Keratinocyte (primary cell): ENCODE results near the gene TEX28. TPM values are rescaled to one million over a fixed set of nuclear protein-coding genes. Genes with fewer than 3 reads are reported as not detected.
A peak's percentile ranks its signal among the peaks of the same experiment; 100 is the strongest.
"Not testable (repeated sequence)": the region's sequence is repeated elsewhere in the genome, so short reads cannot be mapped to it uniquely, and the experiment has no call there.

Source experiments
- DNase-seq: peaks from one replicate; pipeline ENCODE4 v3.0.0-alpha.2; 2011; ENCODE audit warnings: low read depth, missing footprints, low spot score
- FAIRE-seq: peaks from 2 replicates; lab custom pipeline; 2011; peaks lifted over from hg19 to GRCh38; lab: Jason Lieb, UNC
- H2AFZ ChIP-seq: 2 replicates; pipeline ENCODE4 v1.6.0; 2012; ENCODE audit warnings: low read length, control low read depth, inconsistent platforms; ENCODE audit not compliant: control insufficient read depth
- H3K27ac ChIP-seq: 2 replicates; pipeline ENCODE4 v1.5.1; 2011; ENCODE audit warnings: low read length; ENCODE audit not compliant: control insufficient read depth, insufficient read depth
- H3K27me3 ChIP-seq: 3 replicates; pipeline ENCODE4 v1.6.0; 2011; ENCODE audit warnings: low read length; ENCODE audit not compliant: control insufficient read depth, insufficient read depth; ENCODE audit errors: extremely low read depth
- H3K36me3 ChIP-seq, 2 experiments: 2 replicates in 1 of 2; 3 replicates in 1 of 2; pipeline ENCODE4 v1.5.1; 2011; ENCODE audit warnings: low read length in 2 of 2, mild to moderate bottlenecking in 1 of 2; ENCODE audit not compliant: control insufficient read depth in 2 of 2, insufficient read depth in 2 of 2; ENCODE audit errors: extremely low read depth in 1 of 2
- H3K4me1 ChIP-seq: 3 replicates; pipeline ENCODE4 v1.5.1; 2011; ENCODE audit warnings: low read length; ENCODE audit not compliant: control insufficient read depth, insufficient read depth; ENCODE audit errors: extremely low read depth
- H3K4me2 ChIP-seq: 3 replicates; pipeline ENCODE4 v1.6.0; 2011; ENCODE audit warnings: low read depth, low read length; ENCODE audit not compliant: control insufficient read depth, insufficient read depth; ENCODE audit errors: extremely low read depth
- H3K4me3 ChIP-seq, 3 experiments: fragments of 200-600 bp in 1 of 3; sonication (generic) in 1 of 3; 2 replicates in 2 of 3; 3 replicates in 1 of 3; pipeline ENCODE4 v1.5.1; 2011 to 2016; ENCODE audit warnings: low read length in 3 of 3, mild to moderate bottlenecking in 3 of 3, control low read depth in 2 of 3, inconsistent platforms in 1 of 3, low read depth in 1 of 3, mixed read lengths in 1 of 3, mixed run types in 1 of 3, moderate library complexity in 1 of 3; ENCODE audit not compliant: control insufficient read depth in 2 of 3, insufficient read depth in 2 of 3; ENCODE audit errors: extremely low read depth in 1 of 3
- H3K79me2 ChIP-seq: 2 replicates; pipeline ENCODE4 v1.6.0; 2012; ENCODE audit warnings: low read length; ENCODE audit not compliant: control insufficient read depth, insufficient read depth
- H3K9ac ChIP-seq: 3 replicates; pipeline ENCODE4 v1.6.0; 2011; ENCODE audit warnings: low read length; ENCODE audit not compliant: control insufficient read depth, insufficient read depth; ENCODE audit errors: extremely low read depth
- H3K9me1 ChIP-seq: 3 replicates; pipeline ENCODE4 v1.6.0; 2011; ENCODE audit warnings: low read length; ENCODE audit not compliant: control insufficient read depth, insufficient read depth; ENCODE audit errors: extremely low read depth
- H3K9me3 ChIP-seq: 2 replicates; pipeline ENCODE4 v1.5.1; 2012; ENCODE audit warnings: low read depth, low read length; ENCODE audit not compliant: control insufficient read depth
- H4K20me1 ChIP-seq: 3 replicates; pipeline ENCODE4 v1.6.0; 2011; ENCODE audit warnings: low read length; ENCODE audit not compliant: control insufficient read depth, insufficient read depth; ENCODE audit errors: extremely low read depth
- CTCF ChIP-seq, 3 experiments: IDR thresholded peaks in 1 of 3; conservative IDR thresholded peaks in 1 of 3; optimal IDR thresholded peaks in 1 of 3; 2 replicates in 2 of 3; 3 replicates in 1 of 3; pipeline versions ENCODE3 to v1.5.1; 2011; ENCODE audit warnings: low read length in 3 of 3, mild to moderate bottlenecking in 3 of 3, moderate library complexity in 2 of 3, control low read depth in 1 of 3, inconsistent platforms in 1 of 3; ENCODE audit not compliant: insufficient read depth in 2 of 3; ENCODE audit errors: extremely low read depth in 1 of 3
- EZH2 ChIP-seq: IDR thresholded peaks from one replicate; pipeline ENCODE4 v1.6.1; 2012; ENCODE audit warnings: inconsistent platforms, mild to moderate bottlenecking, low read length, moderate library complexity
- dilution Hi-C: fragments of 300-500 bp; cut with MboI; formaldehyde crosslinking; loops from one replicate; pipeline ENCODE4 v1.7.0; 2020; ENCODE audit warnings: low sequenced_read_pairs; ENCODE audit not compliant: extremely low pct_ligation_motif_present
- polyA plus RNA-seq, 5 experiments: library from polyadenylated mRNA; depleted of rRNA in 3 of 5; stranded (reverse) in 3 of 5; stranded (forward) in 1 of 5; unstranded in 1 of 5; fragments of >200 nt; gene quantifications; 1 replicate in 1 of 5; 2 replicates in 3 of 5; 3 replicates in 1 of 5; pipeline versions ENCODE4 v1.2.1 to v1.2.3, GENCODE V29; 2011 to 2012; ENCODE audit warnings: missing spikeins in 2 of 5, low read depth in 1 of 5, low replicate concordance in 1 of 5

The TEX28 gene
- polyA plus RNA-seq, 1 donor (not counting 4 experiments of a cell fraction or from before 2014, with no cell fraction given): not detected

- H3K4me2 ChIP-seq, H3K4me1 ChIP-seq, H3K9me3 ChIP-seq, H3K27ac ChIP-seq, H3K4me3 ChIP-seq, H2AFZ ChIP-seq, H3K79me2 ChIP-seq, dilution Hi-C loops, DNase-seq, H3K27me3 ChIP-seq, H3K9me1 ChIP-seq, H3K36me3 ChIP-seq, H4K20me1 ChIP-seq, H3K9ac ChIP-seq: not testable (repeated sequence)
- FAIRE-seq: peak; percentile 23
These were observed 46.7 kb upstream of the TEX28 start for GRCh38 chrX:154341399-154342298.

GRCh38 chrX:154334496-154334895, 39.6 kb upstream of the TEX28 start:
- DNase-seq (no peak), FAIRE-seq (no peak)
- Histone ChIP-seq H3K9me1 (no peaks in the 10 kb centered on the region), H4K20me1 (no peaks in the 10 kb centered on the region), H3K4me2 (no peak overlapping the region), H3K4me3 (no peak overlapping the region), H3K79me2 (no peaks in the 10 kb centered on the region), H2AFZ (no peak overlapping the region), H3K9ac (no peak overlapping the region), H3K9me3 (no peaks in the 10 kb centered on the region), H3K4me1 (no peaks in the 10 kb centered on the region), H3K27ac (no peak overlapping the region), H3K36me3 (no peaks in the 10 kb centered on the region), H3K27me3 (no peaks in the 10 kb centered on the region)
- no peak for TF ChIP-seq CTCF (optimal IDR thresholded peaks at IDR 0.05 in 1 of 3, IDR thresholded peaks at IDR 0.05 in 1 of 3, conservative IDR thresholded peaks at IDR 0.05 in 1 of 3; ENCODE audit: extremely low read depth in 1 of 3, insufficient read depth in 2 of 3, low read length in 3 of 3)
- no peak for TF ChIP-seq EZH2
- dilution Hi-C loops: no loop called here
